Measurements from ENCODE around the gene SAA4. TPM values are rescaled to one million over a fixed set of nuclear protein-coding genes. Genes with fewer than 3 reads are reported as not detected.
"Not testable (repeated sequence)": the region's sequence is repeated elsewhere in the genome, so short reads cannot be mapped to it uniquely, and the experiment has no call there.

Gene SAA4
- total RNA-seq, 2 experiments from 2014 or later = not detected

GRCh38 chr11:18264677-18265555 lies 28.3 kb upstream of the SAA4 start:
- ATAC-seq = no peak
- H3K27me3 Mint-ChIP-seq (ENCODE audit: low read depth) = peaks cover 3% of the 10 kb centered on the region
- DNase-seq = no peak
- no peak overlapping the region for H3K4me3 Mint-ChIP-seq
- ChIA-PET CTCF (interaction anchor here (0.9 to 1.3 kb wide), 2 partner anchors 21 to 41 kb away, joined by 3 to 7 read pairs; no protein-coding TSS in a partner anchor), POLR2A (interaction anchor here (0.9 kb wide), 1 partner anchor 129 kb away, joined by 3 read pairs; the partner anchor contains the start of gene LDHA)
- no peaks in the 10 kb centered on the region for H3K36me3 Mint-ChIP-seq (ENCODE audit: low read depth)
- H3K9me3 Mint-ChIP-seq (ENCODE audit: insufficient read depth) = no peaks in the 10 kb centered on the region
- H3K4me1 Mint-ChIP-seq (ENCODE audit: low read depth) = peaks cover 24% of the 10 kb centered on the region
- H3K27ac Mint-ChIP-seq = no peak overlapping the region

- peaks cover 24% of the 10 kb centered on the region for H3K4me1 Mint-ChIP-seq (ENCODE audit: low read depth)
- peaks cover 3% of the 10 kb centered on the region for H3K27me3 Mint-ChIP-seq (ENCODE audit: low read depth)
- ATAC-seq (no peak), DNase-seq (no peak)
- H3K36me3 Mint-ChIP-seq (ENCODE audit: low read depth) = no peaks in the 10 kb centered on the region
- no peak overlapping the region for H3K27ac Mint-ChIP-seq
- no peak overlapping the region for H3K4me3 Mint-ChIP-seq
- ChIA-PET CTCF (interaction anchor here (1.3 kb wide), 1 partner anchor 20 kb away, joined by 7 read pairs; no protein-coding TSS in a partner anchor), POLR2A (interaction anchor here (0.6 kb wide), 1 partner anchor 468 kb away, joined by 3 read pairs; no protein-coding TSS in a partner anchor)
- H3K9me3 Mint-ChIP-seq (ENCODE audit: insufficient read depth) = no peaks in the 10 kb centered on the region
Observed at GRCh38 chr11:18264035-18264434, 27.4 kb upstream of the SAA4 start.

GRCh38 chr11:18262681-18263350 lies 26.2 kb upstream of the SAA4 start:
- H3K27ac Mint-ChIP-seq; CTCF ChIA-PET; H3K9me3 Mint-ChIP-seq (ENCODE audit: insufficient read depth); DNase-seq; H3K27me3 Mint-ChIP-seq (ENCODE audit: low read depth); H3K36me3 Mint-ChIP-seq (ENCODE audit: low read depth); ATAC-seq; POLR2A ChIA-PET; H3K4me3 Mint-ChIP-seq: not testable (repeated sequence)
- H3K4me1 Mint-ChIP-seq (ENCODE audit: low read depth) = peaks cover 18% of the 10 kb centered on the region

GRCh38 chr11:18261721-18262120 lies 25.1 kb upstream of the SAA4 start:
- Mint-ChIP-seq H3K9me3 (ENCODE audit: insufficient read depth) (no peaks in the 10 kb centered on the region), H3K4me3 (no peak overlapping the region), H3K27ac (no peak overlapping the region), H3K36me3 (ENCODE audit: low read depth) (no peaks in the 10 kb centered on the region), H3K4me1 (ENCODE audit: low read depth) (peaks cover 14% of the 10 kb centered on the region), H3K27me3 (ENCODE audit: low read depth) (peaks cover 8% of the 10 kb centered on the region)
- ChIA-PET CTCF (no interaction called here), POLR2A (no interaction called here)
- no peak for ATAC-seq
- no peak for DNase-seq

- Mint-ChIP-seq H3K36me3 (ENCODE audit: low read depth) (no peaks in the 10 kb centered on the region), H3K27ac (no peak overlapping the region), H3K4me3 (no peak overlapping the region), H3K4me1 (ENCODE audit: low read depth) (peaks cover 2% of the 10 kb centered on the region), H3K9me3 (ENCODE audit: insufficient read depth) (no peaks in the 10 kb centered on the region), H3K27me3 (ENCODE audit: low read depth) (peaks cover 14% of the 10 kb centered on the region)
- ATAC-seq (no peak), DNase-seq (no peak)
- ChIA-PET CTCF (interaction anchor here (1.4 kb wide), 1 partner anchor 15 kb away, joined by 7 read pairs; no protein-coding TSS in a partner anchor), POLR2A (no interaction called here)
Observed at GRCh38 chr11:18259259-18259658, 22.7 kb upstream of the SAA4 start.

GRCh38 chr11:18254781-18255361 lies 18.3 kb upstream of the SAA4 start:
- Mint-ChIP-seq H3K4me3 (no peak overlapping the region), H3K27me3 (ENCODE audit: low read depth) (peaks cover 13% of the 10 kb centered on the region), H3K9me3 (ENCODE audit: insufficient read depth) (no peaks in the 10 kb centered on the region), H3K4me1 (ENCODE audit: low read depth) (no peaks in the 10 kb centered on the region), H3K36me3 (ENCODE audit: low read depth) (no peaks in the 10 kb centered on the region), H3K27ac (no peak overlapping the region)
- ATAC-seq (no peak), DNase-seq (no peak)
- ChIA-PET CTCF (no interaction called here), POLR2A (no interaction called here)

- DNase-seq (peak; percentile 17), ATAC-seq (no peak)
- no peaks in the 10 kb centered on the region for H3K9me3 Mint-ChIP-seq (ENCODE audit: insufficient read depth)
- ChIA-PET CTCF (interaction anchor here (1.5 kb wide), 1 partner anchor 139 kb away, joined by 3 read pairs; no protein-coding TSS in a partner anchor), POLR2A (no interaction called here)
- H3K4me3 Mint-ChIP-seq = no peak overlapping the region
- peaks cover 14% of the 10 kb centered on the region for H3K27me3 Mint-ChIP-seq (ENCODE audit: low read depth)
- no peaks in the 10 kb centered on the region for H3K36me3 Mint-ChIP-seq (ENCODE audit: low read depth)
- no peaks in the 10 kb centered on the region for H3K4me1 Mint-ChIP-seq (ENCODE audit: low read depth)
- H3K27ac Mint-ChIP-seq = no peak overlapping the region
Observed at GRCh38 chr11:18253778-18254338, 17.3 kb upstream of the SAA4 start.

DNA sequence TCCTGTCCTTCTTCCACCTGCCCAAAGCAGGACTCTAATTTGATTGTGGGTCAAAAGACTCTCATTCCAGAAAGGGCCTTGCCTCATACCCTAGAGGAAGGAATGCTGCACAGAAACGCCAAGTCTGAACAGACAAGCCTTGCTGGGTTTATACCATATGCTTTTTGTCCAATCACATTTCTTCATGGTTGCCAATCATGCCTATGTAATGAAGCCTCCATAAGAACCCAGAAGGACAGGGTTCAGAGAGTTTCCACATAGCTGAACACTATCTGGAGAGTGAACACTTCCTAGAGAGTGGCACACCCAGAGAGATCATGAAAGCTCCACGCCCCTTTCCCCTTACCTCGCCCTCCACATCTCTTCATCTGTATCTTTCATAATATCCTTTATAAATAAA lies 16.6 kb upstream of the SAA4 start:
- no peak overlapping the region for H3K27ac Mint-ChIP-seq
- peaks cover 14% of the 10 kb centered on the region for H3K27me3 Mint-ChIP-seq (ENCODE audit: low read depth)
- no peaks in the 10 kb centered on the region for H3K9me3 Mint-ChIP-seq (ENCODE audit: insufficient read depth)
- H3K36me3 Mint-ChIP-seq (ENCODE audit: low read depth) = no peaks in the 10 kb centered on the region
- no peak overlapping the region for H3K4me3 Mint-ChIP-seq
- no peak for ATAC-seq
- POLR2A ChIA-PET = no interaction called here
- CTCF ChIA-PET = interaction anchor here (0.6 to 1.5 kb wide), 2 partner anchors 10 to 138 kb away, joined by 3 read pairs; no protein-coding TSS in a partner anchor
- peaks cover 2% of the 10 kb centered on the region for H3K4me1 Mint-ChIP-seq (ENCODE audit: low read depth)
- no peak for DNase-seq

DNA sequence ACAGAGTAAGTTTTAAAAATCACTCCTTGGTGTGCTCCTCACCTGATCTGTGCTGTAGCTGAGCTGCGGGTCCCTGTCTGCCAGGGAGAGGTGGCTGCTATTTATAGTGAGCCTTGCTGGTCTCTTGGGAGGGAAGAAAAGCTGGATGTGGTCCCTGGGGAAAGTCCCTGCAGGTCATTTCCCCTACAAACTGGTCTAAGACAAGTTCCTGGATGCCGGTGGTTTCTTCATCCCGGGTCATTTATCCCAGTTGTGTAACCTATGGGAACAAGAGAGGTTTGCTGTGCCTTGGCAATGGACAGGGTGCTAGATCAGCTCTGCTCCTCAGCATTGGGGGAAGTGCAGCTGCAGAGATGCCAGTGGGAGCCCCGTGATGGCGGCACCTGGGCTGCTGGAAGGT lies 12.0 kb upstream of the SAA4 start, which contains the start of gene SAA2:
SAA2 (minus strand) TSS at position 108 of the 400 bp plus-strand sequence. CDS start 657 bp downstream, outside the sequence.
- Mint-ChIP-seq H3K4me3 (no peak within 1 kb of the TSS), H3K36me3 (ENCODE audit: low read depth) (no peaks in the 10 kb centered on the region), H3K9me3 (ENCODE audit: insufficient read depth) (no peaks in the 10 kb centered on the region), H3K27ac (no peak within 1 kb of the TSS), H3K27me3 (ENCODE audit: low read depth) (peaks cover 4% of the 10 kb centered on the region), H3K4me1 (ENCODE audit: low read depth) (peaks cover 37% of the 10 kb centered on the region)
- ChIA-PET CTCF (interaction anchor here (0.6 kb wide), 1 partner anchor 279 kb away, joined by 4 read pairs; no protein-coding TSS in a partner anchor), POLR2A (no interaction called here)
- DNase-seq (peak; percentile 13), ATAC-seq (no peak)

DNA sequence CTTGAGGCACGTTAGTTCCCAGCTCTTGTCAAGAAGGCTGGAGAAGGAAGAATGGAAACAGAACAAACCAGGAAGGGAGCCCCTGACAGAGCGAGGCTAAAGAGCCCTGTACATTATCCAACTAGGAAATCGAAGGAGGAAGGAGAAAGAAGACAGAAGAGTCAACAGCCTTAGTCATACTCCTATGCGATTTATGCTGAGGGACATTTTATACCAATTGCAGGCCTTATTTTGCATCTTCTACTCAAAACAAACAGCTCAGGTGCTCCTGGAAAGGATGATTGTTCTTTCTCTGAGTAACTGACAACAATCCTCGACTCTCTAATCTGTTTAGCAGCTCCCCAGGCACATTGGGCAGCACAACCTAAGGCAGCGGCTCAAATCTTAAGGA lies 10.6 kb upstream of the SAA4 start:
- POLR2A ChIA-PET = interaction anchor here (0.9 kb wide), 1 partner anchor 74 kb away, joined by 3 read pairs; the partner anchor contains the start of gene HPS5
- H3K27me3 Mint-ChIP-seq (ENCODE audit: low read depth); DNase-seq; CTCF ChIA-PET; H3K9me3 Mint-ChIP-seq (ENCODE audit: insufficient read depth); H3K4me3 Mint-ChIP-seq; H3K36me3 Mint-ChIP-seq (ENCODE audit: low read depth); ATAC-seq: not testable (repeated sequence)
- H3K27ac Mint-ChIP-seq = peak overlapping the region; percentile 86
- H3K4me1 Mint-ChIP-seq (ENCODE audit: low read depth) = peaks cover 37% of the 10 kb centered on the region

GRCh38 chr11:18246379-18247190 lies 10.0 kb upstream of the SAA4 start:
- POLR2A ChIA-PET = interaction anchor here (0.9 to 3.6 kb wide), 3 partner anchors 75 to 149 kb away, joined by 3 to 27 read pairs (median 6); partner anchors contain the start of genes HPS5 and LDHA
- peak; percentile 48 for DNase-seq
- H3K36me3 Mint-ChIP-seq (ENCODE audit: low read depth); CTCF ChIA-PET; H3K9me3 Mint-ChIP-seq (ENCODE audit: insufficient read depth); H3K27me3 Mint-ChIP-seq (ENCODE audit: low read depth): not testable (repeated sequence)
- peak overlapping the region; percentile 65 for H3K4me3 Mint-ChIP-seq
- peak overlapping the region; percentile 86 for H3K27ac Mint-ChIP-seq
- peak; percentile 68 for ATAC-seq
- H3K4me1 Mint-ChIP-seq (ENCODE audit: low read depth) = peaks cover 37% of the 10 kb centered on the region

Measured in activated CD8-positive, alpha-beta T cell treated with anti-CD3 and anti-CD28 coated beads, Interleukin-2, amount 10 ng/mL, durations not matched to agents 7 days and 5 days (primary cell).